HCT116 (cell line): ENCODE data around the gene GRIP1. TPM values are rescaled to one million over a fixed set of nuclear protein-coding genes. Genes with fewer than 3 reads are reported as not detected.

ENCODE experiments used
- ATAC-seq: fragments of 200-7000 bp; cut with Tn5 transposase; 2 replicates; pipeline ENCODE4 v1.9.1; 2020; ENCODE audit warnings: mild to moderate bottlenecking, moderate library complexity
- BruUV-seq: library from RNA; stranded (reverse); fragments of 400-500 nt; replicated peaks from 2 replicates; lab custom pipeline; 2021; lab: Mats Ljungman, UMichigan
- CTCF ChIA-PET: fragments of 300-600 bp; sonication (Branson Sonifier 250); formaldehyde crosslinking; loops from one replicate; lab custom pipeline; 2021; ENCODE audit warnings: antibody characterized with exemption; lab: Charles Lee
- POLR2A ChIA-PET: fragments of 300-600, 350-600 bp; sonication (Branson Sonifier 250); formaldehyde crosslinking; loops from one replicate; lab custom pipeline; 2021; ENCODE audit warnings: antibody characterized with exemption; lab: Charles Lee
- RAD21 ChIA-PET, 2 experiments: fragments of 300-600 bp; sonication (Branson Sonifier 250); formaldehyde crosslinking; loops; one replicate each; lab custom pipeline; 2023; ENCODE audit warnings: low total read pairs in 2 of 2; ENCODE audit not compliant: uncharacterized antibody in 2 of 2, unreplicated experiment in 2 of 2, low non-redundant PET in 1 of 2; lab: Charles Lee
- DNase-seq: peaks from one replicate; pipeline ENCODE4 v3.0.0-alpha.2; 2010; ENCODE audit warnings: low read depth, low spot score
- H2AFZ ChIP-seq: fragments of 200-600 bp; shearing (Covaris generic), sonication (generic); 2 replicates; pipeline ENCODE4 v1.6.1; 2017; ENCODE audit warnings: low read depth, mixed run types, mixed read lengths, antibody characterized with exemption, low read length; ENCODE audit not compliant: poor library complexity, severe bottlenecking
- H3K27ac ChIP-seq: 2 replicates; pipeline ENCODE4 v1.5.1; 2012; ENCODE audit warnings: low read depth, low read length
- H3K27me3 ChIP-seq: fragments of 200-600 bp; sonication (generic); 2 replicates; pipeline ENCODE4 v1.6.1; 2016; ENCODE audit warnings: mixed run types, low read length, mixed read lengths; ENCODE audit not compliant: insufficient read depth
- H3K36me3 ChIP-seq, 2 experiments: fragments of 200-500 bp in 1 of 2; fragments of 200-600 bp in 1 of 2; sonication (Bioruptor generic) in 1 of 2; sonication (generic) in 1 of 2; 2 replicates each; pipeline versions ENCODE4 v1.5.1 to v1.6.1; 2014 to 2016; ENCODE audit warnings: low read length in 2 of 2, inconsistent platforms in 1 of 2, mixed read lengths in 1 of 2, mixed run types in 1 of 2; ENCODE audit not compliant: insufficient read depth in 2 of 2, control insufficient read depth in 1 of 2
- H3K4me1 ChIP-seq, 2 experiments: fragments of 200-600 bp in 1 of 2; sonication (generic) in 1 of 2; 2 replicates each; pipeline versions ENCODE4 v1.5.1 to v1.6.1; 2012 to 2017; ENCODE audit warnings: low read length in 2 of 2, inconsistent platforms in 1 of 2, mild to moderate bottlenecking in 1 of 2, mixed read lengths in 1 of 2, mixed run types in 1 of 2, moderate library complexity in 1 of 2; ENCODE audit not compliant: insufficient read depth in 2 of 2, control insufficient read depth in 1 of 2
- H3K4me2 ChIP-seq: fragments of 200-600 bp; sonication (generic); 2 replicates; pipeline ENCODE4 v1.6.1; 2017; ENCODE audit warnings: mixed run types, low read length, mixed read lengths
- H3K4me3 ChIP-seq, 2 experiments: fragments of 200-600 bp in 1 of 2; sonication (generic) in 1 of 2; replicated peaks in 1 of 2; 2 replicates each; pipeline ENCODE4 v1.5.1; 2011 to 2016; ENCODE audit warnings: low read length in 2 of 2, control low read depth in 1 of 2, low read depth in 1 of 2, mild to moderate bottlenecking in 1 of 2, mixed read lengths in 1 of 2, mixed run types in 1 of 2
- H3K79me2 ChIP-seq: fragments of 200-600 bp; sonication (generic); 2 replicates; pipeline ENCODE4 v1.6.1; 2017; ENCODE audit warnings: mild to moderate bottlenecking, mixed run types, low read length, moderate library complexity, mixed read lengths; ENCODE audit not compliant: insufficient read depth
- H3K9ac ChIP-seq: fragments of 200-600 bp; sonication (generic); 2 replicates; pipeline ENCODE4 v1.6.1; 2016; ENCODE audit warnings: low read length, mixed read lengths
- H3K9me2 ChIP-seq: fragments of 200-600 bp; sonication (generic), shearing (Covaris generic); 2 replicates; pipeline ENCODE4 v1.6.1; 2017; ENCODE audit warnings: mixed run types, mild to moderate bottlenecking, moderate library complexity; ENCODE audit not compliant: insufficient read depth
- H3K9me3 ChIP-seq, 2 experiments: fragments of 200-500 bp in 1 of 2; fragments of 200-600 bp in 1 of 2; sonication (Bioruptor generic) in 1 of 2; sonication (generic) in 1 of 2; 2 replicates each; pipeline ENCODE4 v1.6.1; 2014 to 2017; ENCODE audit warnings: low read length in 2 of 2, mixed read lengths in 2 of 2, inconsistent platforms in 1 of 2, low read depth in 1 of 2, mild to moderate bottlenecking in 1 of 2, mixed run types in 1 of 2, moderate library complexity in 1 of 2; ENCODE audit not compliant: control insufficient read depth in 1 of 2, insufficient read depth in 1 of 2
- H4K20me1 ChIP-seq: fragments of 200-600 bp; sonication (generic), shearing (Covaris generic); 2 replicates; pipeline ENCODE4 v1.6.1; 2017; ENCODE audit warnings: mixed run types, mild to moderate bottlenecking, moderate library complexity; ENCODE audit not compliant: insufficient read depth
- FOSL1 ChIP-seq: IDR thresholded peaks from 2 replicates; pipeline ENCODE4 v1.6.1; 2012; ENCODE audit warnings: low read depth
- POLR2A ChIP-seq: IDR thresholded peaks from 2 replicates; pipeline ENCODE4 v1.7.0; 2011; ENCODE audit warnings: borderline replicate concordance; ENCODE audit not compliant: insufficient read depth, insufficient read length; ENCODE audit errors: extremely low read depth
- POLR2AphosphoS5 ChIP-seq: IDR thresholded peaks from 2 replicates; pipeline ENCODE4 v1.6.1; 2011; ENCODE audit warnings: mild to moderate bottlenecking, low read depth, low read length, moderate library complexity
- RAD21 ChIP-seq: IDR thresholded peaks from 2 replicates; pipeline ENCODE4 v1.6.1; 2012; ENCODE audit warnings: low read depth, mild to moderate bottlenecking
- intact Hi-C: fragments of 100-400 bp; cut with micrococcal nuclease; formaldehyde crosslinking; loops from 2 replicates; pipeline ENCODE4 v1.10.0; 2022
- total RNA-seq: library from RNA; stranded (reverse); gene quantifications from one replicate; pipeline ENCODE4 v1.2.1, GENCODE V29; 2021; ENCODE audit not compliant: unreplicated experiment

GRIP1 gene
- total RNA-seq, 1 experiment from 2014 or later: not detected

DNA sequence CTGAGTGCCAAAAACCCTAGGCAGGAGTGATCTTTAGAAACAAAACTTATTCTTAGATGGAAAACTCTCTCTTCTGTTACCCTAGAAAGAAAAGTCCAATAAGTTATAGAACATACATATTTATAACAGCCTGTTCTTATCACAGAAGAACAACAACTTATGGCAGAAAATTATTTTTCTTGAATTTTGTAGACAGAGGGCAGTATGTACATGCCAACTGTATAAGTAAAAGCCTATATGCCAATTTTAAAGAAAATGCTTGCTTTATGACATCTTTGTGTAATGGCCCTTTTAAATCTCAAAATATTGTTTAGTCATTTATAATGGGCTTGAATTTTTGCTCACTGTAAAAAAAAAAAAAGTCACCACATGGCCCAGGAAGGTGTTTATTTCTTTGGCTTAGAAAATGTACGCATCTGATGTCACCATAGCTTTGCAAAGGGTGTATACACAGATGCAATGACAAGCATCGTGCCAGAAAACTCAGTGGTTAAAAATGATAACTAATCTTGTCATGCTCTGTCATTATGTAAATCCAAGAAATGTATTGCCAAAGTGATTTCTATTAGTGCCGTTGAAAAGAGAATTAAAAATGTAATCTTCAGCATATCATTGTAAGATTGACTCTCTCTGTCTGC is 38.3 kb upstream of the GRIP1 start:
- Histone ChIP-seq H3K4me2 (no peak overlapping the region), H3K9me3 (no peaks in the 10 kb centered on the region), H3K27ac (no peak overlapping the region), H3K36me3 (no peaks in the 10 kb centered on the region), H2AFZ (no peak overlapping the region), H3K9me2 (no peaks in the 10 kb centered on the region), H3K4me1 (no peaks in the 10 kb centered on the region), H3K4me3 (no peak overlapping the region), H3K79me2 (no peaks in the 10 kb centered on the region), H3K9ac (no peak overlapping the region), H4K20me1 (no peaks in the 10 kb centered on the region), H3K27me3 (peaks cover 14% of the 10 kb centered on the region)
- no peak for DNase-seq
- TF ChIP-seq RAD21 (peak; percentile 20; the same call in 1 of the 2 replicates), POLR2A (no peak)
- no peak for ATAC-seq
- RAD21 ChIA-PET: no interaction called here
- intact Hi-C loops: no loop called here
- POLR2A ChIA-PET: no interaction called here
- CTCF ChIA-PET: no interaction called here
- BruUV-seq: no TSS peak

GRCh38 chr12:66716522-66716921 is 37.6 kb upstream of the GRIP1 start:
- TF ChIP-seq POLR2AphosphoS5 (no peak), FOSL1 (no peak)
- no TSS peak for BruUV-seq
- Histone ChIP-seq H3K9me2 (no peaks in the 10 kb centered on the region), H2AFZ (no peak overlapping the region), H4K20me1 (no peaks in the 10 kb centered on the region), H3K4me1 (no peaks in the 10 kb centered on the region), H3K79me2 (no peaks in the 10 kb centered on the region), H3K4me2 (no peak overlapping the region), H3K9ac (no peak overlapping the region), H3K4me3 (no peak overlapping the region), H3K27me3 (peaks cover 8% of the 10 kb centered on the region), H3K36me3 (no peaks in the 10 kb centered on the region), H3K27ac (no peak overlapping the region), H3K9me3 (no peaks in the 10 kb centered on the region)
- DNase-seq (no peak), ATAC-seq (no peak)
- intact Hi-C loops: no loop called here
- RAD21 ChIA-PET: no interaction called here
- POLR2A ChIA-PET: no interaction called here
- CTCF ChIA-PET: no interaction called here
